Thoracic aorta (tissue), 2 donors: ENCODE results near the gene ACTG1. TPM values are rescaled to one million over a fixed set of nuclear protein-coding genes. Genes with fewer than 3 reads are reported as not detected.

Source experiments
- ATAC-seq: fragments of 150-250 bp; one replicate; pipeline ENCODE4 v1.8.0; 2017; ENCODE audit warnings: low read depth; ENCODE audit not compliant: insufficient number of reproducible peaks, low FRiP score
- DNase-seq: peaks from one replicate; pipeline ENCODE4 v3.0.0-alpha.2; 2020; ENCODE audit warnings: low spot score
- H3K27ac ChIP-seq, 2 donors: fragments of 200-600 bp; sonication (generic); 1 replicate in 1 of 2; 2 replicates in 1 of 2; pipeline ENCODE4 v1.5.1; 2016; ENCODE audit warnings: mild to moderate bottlenecking in 2 of 2, moderate library complexity in 2 of 2
- H3K27me3 ChIP-seq: fragments of 200-600 bp; sonication (generic); replicated peaks from 2 replicates; pipeline ENCODE4 v1.6.0; 2016; ENCODE audit warnings: mild to moderate bottlenecking; ENCODE audit not compliant: insufficient read depth
- H3K36me3 ChIP-seq: fragments of 200-600 bp; sonication (generic); one replicate; pipeline ENCODE4 v1.5.1; 2016
- H3K4me1 ChIP-seq, 2 donors: fragments of 200-600 bp; sonication (generic); 1 replicate in 1 of 2; 2 replicates in 1 of 2; pipeline versions ENCODE4 v1.5.1 to v1.6.0; 2016; ENCODE audit warnings: low read depth in 2 of 2, mild to moderate bottlenecking in 1 of 2; ENCODE audit not compliant: control insufficient read depth in 1 of 2
- H3K4me3 ChIP-seq: fragments of 200-600 bp; sonication (generic); 2 replicates; pipeline ENCODE4 v1.5.1; 2016; ENCODE audit warnings: mild to moderate bottlenecking
- H3K9me3 ChIP-seq: fragments of 200-600 bp; sonication (generic); 2 replicates; pipeline ENCODE4 v1.5.1; 2016
- CTCF ChIP-seq: fragments of 200-600 bp; sonication (generic); IDR thresholded peaks from one replicate; pipeline ENCODE4 v1.5.1; 2019; ENCODE audit warnings: antibody characterized with exemption
- total RNA-seq, 2 donors: library from RNA; depleted of rRNA; stranded (reverse); fragments of >200 nt; gene quantifications; one replicate each; pipeline versions ENCODE4 v1.1.0 to v1.2.3, GENCODE V29; 2016

Gene ACTG1
- total RNA-seq, 2 donors from 2014 or later: 4,421 to 4,935 TPM

- Histone ChIP-seq H3K4me1 (peaks cover 21 to 46% of the 10 kb centered on the region in 2 donors), H3K27me3 (no peaks in the 10 kb centered on the region), H3K4me3 (no peak overlapping the region), H3K9me3 (no peaks in the 10 kb centered on the region), H3K36me3 (peaks cover 38% of the 10 kb centered on the region), H3K27ac (peak overlapping the region in 1 of 2 donors; percentile 55)
- ATAC-seq (no peak), DNase-seq (no peak)
- no peak for TF ChIP-seq CTCF
Measured at GRCh38 chr17:81557276-81558114, 44.9 kb upstream of the ACTG1 start.

GRCh38 chr17:81556863-81557262, 44.3 kb upstream of the ACTG1 start:
- ATAC-seq (no peak), DNase-seq (no peak)
- no peak overlapping the region for H3K4me3 ChIP-seq
- H3K27ac ChIP-seq: peak overlapping the region in 1 of 2 donors; percentile 55
- TF ChIP-seq CTCF: no peak
- H3K4me1 ChIP-seq: peaks cover 21 to 40% of the 10 kb centered on the region in 2 donors
- H3K27me3 ChIP-seq: no peaks in the 10 kb centered on the region
- no peaks in the 10 kb centered on the region for H3K9me3 ChIP-seq
- peaks cover 37% of the 10 kb centered on the region for H3K36me3 ChIP-seq

GRCh38 chr17:81556175-81556691, 43.6 kb upstream of the ACTG1 start:
- no peak for DNase-seq
- peaks cover 37% of the 10 kb centered on the region for H3K36me3 ChIP-seq

GRCh38 chr17:81553616-81554181, 41.1 kb upstream of the ACTG1 start:
- DNase-seq (no peak), ATAC-seq (no peak)
- Histone ChIP-seq H3K9me3 (no peaks in the 10 kb centered on the region), H3K4me1 (peaks cover 28 to 49% of the 10 kb centered on the region in 2 donors), H3K27me3 (no peaks in the 10 kb centered on the region), H3K4me3 (peak overlapping the region; percentile 98), H3K36me3 (peaks cover 24% of the 10 kb centered on the region), H3K27ac (peak overlapping the region; percentile 89 to 92)
- TF ChIP-seq CTCF: no peak

More at GRCh38 chr17:81556175-81556691, 43.6 kb upstream of the ACTG1 start:
- Histone ChIP-seq H3K27ac (peak overlapping the region; percentile 55 to 59), H3K4me3 (no peak overlapping the region), H3K4me1 (peaks cover 25 to 45% of the 10 kb centered on the region in 2 donors), H3K27me3 (no peaks in the 10 kb centered on the region), H3K9me3 (no peaks in the 10 kb centered on the region)
- ATAC-seq: no peak
- TF ChIP-seq CTCF: no peak

- H3K4me3 ChIP-seq: peak overlapping the region; percentile 98
- H3K27me3 ChIP-seq: no peaks in the 10 kb centered on the region
- peaks cover 28 to 49% of the 10 kb centered on the region in 2 donors for H3K4me1 ChIP-seq
- ATAC-seq (no peak), DNase-seq (peak; percentile 51)
- no peaks in the 10 kb centered on the region for H3K9me3 ChIP-seq
- peak overlapping the region; percentile 89 to 92 for H3K27ac ChIP-seq
- no peak for TF ChIP-seq CTCF
- peaks cover 21% of the 10 kb centered on the region for H3K36me3 ChIP-seq
Measured at GRCh38 chr17:81553018-81553615, 40.5 kb upstream of the ACTG1 start.
